SK-N-MC (cell line): ENCODE measurements around the gene DAB2IP.

ENCODE experiments used
- DNase-seq: peaks from one replicate; pipeline ENCODE4 v3.0.0-alpha.2; 2011; ENCODE audit warnings: low read depth, low spot score
- H3K27ac ChIP-seq: fragments of 200-600 bp; sonication (generic); 2 replicates; pipeline ENCODE4 v1.5.1; 2016; ENCODE audit warnings: mixed run types
- H3K36me3 ChIP-seq: fragments of 200-600 bp; sonication (generic); 2 replicates; pipeline ENCODE4 v1.6.1; 2017; ENCODE audit warnings: antibody characterized with exemption, low read length, mixed read lengths; ENCODE audit not compliant: insufficient read depth
- H3K4me3 ChIP-seq: fragments of 200-600 bp; sonication (generic); 2 replicates; pipeline ENCODE4 v1.5.1; 2016
- H3K9ac ChIP-seq: fragments of 200-600 bp; sonication (generic); 2 replicates; pipeline ENCODE4 v1.8.0; 2017; ENCODE audit warnings: mixed run types, mixed read lengths; ENCODE audit not compliant: insufficient read length
- H3K9me3 ChIP-seq: fragments of 200-600 bp; sonication (generic); 2 replicates; pipeline ENCODE4 v1.6.1; 2017; ENCODE audit warnings: low read depth, mild to moderate bottlenecking, antibody characterized with exemption, low read length, moderate library complexity, mixed read lengths
- EZH2 ChIP-seq: fragments of 200-600 bp; sonication (generic); IDR thresholded peaks from one replicate; pipeline ENCODE4 v1.6.1; 2017; ENCODE audit warnings: antibody characterized with exemption
- FOXP2 ChIP-seq: optimal IDR thresholded peaks from 2 replicates; pipeline ENCODE3; 2011; ENCODE audit warnings: mild to moderate bottlenecking, moderate library complexity; ENCODE audit not compliant: insufficient read depth; ENCODE audit errors: extremely low read length, control extremely low read depth
- POLR2AphosphoS5 ChIP-seq: IDR thresholded peaks from 2 replicates; pipeline ENCODE4 v1.6.1; 2012; ENCODE audit warnings: mild to moderate bottlenecking, low read depth, low read length, borderline replicate concordance

DAB2IP gene

DNA sequence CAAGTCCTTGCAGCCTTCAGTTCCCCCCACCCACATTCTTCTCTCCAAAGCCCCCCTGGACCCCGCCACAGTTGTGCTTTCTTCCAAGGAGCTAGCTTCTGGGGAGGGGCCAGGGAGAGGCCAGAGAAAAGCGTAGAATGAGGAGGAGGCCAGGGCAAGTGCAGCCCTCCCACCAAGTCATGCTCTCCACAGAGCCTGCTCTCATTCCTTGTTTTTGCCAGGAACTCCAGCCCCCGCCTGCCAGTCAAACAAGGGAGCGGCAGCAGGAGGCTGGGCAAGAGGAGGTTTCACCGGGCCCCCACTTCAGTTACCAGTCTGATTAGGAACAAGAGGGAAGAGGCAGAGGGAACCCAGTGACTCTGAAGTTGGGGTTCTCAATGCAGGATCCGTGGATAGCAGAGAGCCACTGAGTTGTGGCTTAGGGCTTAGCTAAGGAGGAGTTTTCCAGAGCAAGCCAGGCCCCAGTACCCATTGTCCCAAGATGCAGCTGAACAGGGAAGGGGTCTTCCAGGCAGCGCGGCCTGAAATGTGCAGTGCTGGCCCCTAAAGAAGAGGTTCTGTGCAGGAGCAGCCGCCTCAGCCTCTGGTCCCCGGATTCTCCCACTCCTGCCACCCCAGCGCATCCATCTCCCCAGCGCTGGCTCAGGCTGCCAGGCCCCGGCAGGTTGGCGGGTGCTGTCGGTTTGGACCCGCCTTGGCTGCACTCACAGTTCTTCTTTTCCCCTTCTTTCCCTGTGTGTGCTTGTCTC is 120.6 kb downstream of the DAB2IP start:
- no peaks in the 10 kb centered on the region for H3K9me3 ChIP-seq
- peaks cover 60% of the 10 kb centered on the region; the same call in 1 of the 2 replicates for H3K36me3 ChIP-seq
- H3K9ac ChIP-seq: no peak overlapping the region
- H3K27ac ChIP-seq: no peak overlapping the region
- H3K4me3 ChIP-seq: no peak overlapping the region
- TF ChIP-seq POLR2AphosphoS5 (no peak), EZH2 (no peak)
- DNase-seq: no peak

DNA sequence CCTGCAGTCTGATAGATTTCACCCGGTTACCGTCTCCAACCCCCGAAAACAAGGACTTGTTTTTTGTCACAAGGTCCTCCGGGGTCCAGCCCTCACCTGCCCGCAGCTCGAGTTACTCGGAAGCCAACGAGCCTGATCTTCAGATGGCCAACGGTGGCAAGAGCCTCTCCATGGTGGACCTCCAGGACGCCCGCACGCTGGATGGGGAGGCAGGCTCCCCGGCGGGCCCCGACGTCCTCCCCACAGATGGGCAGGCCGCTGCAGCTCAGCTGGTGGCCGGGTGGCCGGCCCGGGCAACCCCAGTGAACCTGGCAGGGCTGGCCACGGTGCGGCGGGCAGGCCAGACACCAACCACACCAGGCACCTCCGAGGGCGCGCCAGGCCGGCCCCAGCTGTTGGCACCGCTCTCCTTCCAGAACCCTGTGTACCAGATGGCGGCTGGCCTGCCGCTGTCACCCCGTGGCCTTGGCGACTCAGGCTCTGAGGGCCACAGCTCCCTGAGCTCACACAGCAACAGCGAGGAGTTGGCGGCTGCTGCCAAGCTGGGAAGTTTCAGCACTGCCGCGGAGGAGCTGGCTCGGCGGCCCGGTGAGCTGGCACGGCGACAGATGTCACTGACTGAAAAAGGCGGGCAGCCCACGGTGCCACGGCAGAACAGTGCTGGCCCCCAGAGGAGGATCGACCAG is 121.3 kb downstream of the DAB2IP start:
- Histone ChIP-seq H3K4me3 (no peak overlapping the region), H3K9me3 (no peaks in the 10 kb centered on the region), H3K36me3 (peaks cover 63% of the 10 kb centered on the region), H3K9ac (no peak overlapping the region), H3K27ac (no peak overlapping the region)
- DNase-seq: no peak
- no peak for TF ChIP-seq POLR2AphosphoS5
- TF ChIP-seq EZH2: no peak
- no peak for TF ChIP-seq FOXP2

DNA sequence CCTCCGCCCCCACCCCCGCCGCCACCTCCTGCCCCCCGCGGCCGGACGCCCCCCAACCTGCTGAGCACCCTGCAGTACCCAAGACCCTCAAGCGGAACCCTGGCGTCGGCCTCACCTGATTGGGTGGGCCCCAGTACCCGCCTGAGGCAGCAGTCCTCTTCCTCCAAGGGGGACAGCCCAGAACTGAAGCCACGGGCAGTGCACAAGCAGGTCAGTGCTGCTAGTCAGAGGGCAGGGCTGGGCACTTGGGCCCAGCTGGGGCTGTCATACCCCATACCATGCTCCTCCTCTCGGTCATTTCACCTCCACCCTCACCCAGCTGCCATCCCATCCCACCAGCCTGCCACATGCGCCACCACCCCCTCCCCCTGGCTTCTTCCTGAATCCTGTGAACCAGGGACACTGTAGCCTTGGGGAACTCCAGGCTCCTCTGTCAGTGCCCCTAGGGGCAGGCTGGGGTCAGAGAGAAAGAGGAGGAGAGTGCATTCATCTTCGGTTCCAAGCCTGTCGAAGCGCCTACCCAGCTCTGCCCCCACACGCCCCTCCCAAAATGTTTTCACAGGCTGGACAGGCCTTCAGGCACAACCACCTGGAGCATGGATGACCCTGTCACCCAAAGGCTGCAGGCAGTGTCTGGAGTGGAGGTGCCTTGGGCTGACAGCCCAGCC is 122.0 kb downstream of the DAB2IP start:
- Histone ChIP-seq H3K4me3 (no peak overlapping the region), H3K9ac (no peak overlapping the region), H3K27ac (no peak overlapping the region), H3K36me3 (peaks cover 67% of the 10 kb centered on the region), H3K9me3 (peaks cover 4% of the 10 kb centered on the region; the same call in 1 of the 2 replicates)
- no peak for TF ChIP-seq EZH2
- no peak for TF ChIP-seq POLR2AphosphoS5
- TF ChIP-seq FOXP2: no peak
- DNase-seq: no peak

DNA sequence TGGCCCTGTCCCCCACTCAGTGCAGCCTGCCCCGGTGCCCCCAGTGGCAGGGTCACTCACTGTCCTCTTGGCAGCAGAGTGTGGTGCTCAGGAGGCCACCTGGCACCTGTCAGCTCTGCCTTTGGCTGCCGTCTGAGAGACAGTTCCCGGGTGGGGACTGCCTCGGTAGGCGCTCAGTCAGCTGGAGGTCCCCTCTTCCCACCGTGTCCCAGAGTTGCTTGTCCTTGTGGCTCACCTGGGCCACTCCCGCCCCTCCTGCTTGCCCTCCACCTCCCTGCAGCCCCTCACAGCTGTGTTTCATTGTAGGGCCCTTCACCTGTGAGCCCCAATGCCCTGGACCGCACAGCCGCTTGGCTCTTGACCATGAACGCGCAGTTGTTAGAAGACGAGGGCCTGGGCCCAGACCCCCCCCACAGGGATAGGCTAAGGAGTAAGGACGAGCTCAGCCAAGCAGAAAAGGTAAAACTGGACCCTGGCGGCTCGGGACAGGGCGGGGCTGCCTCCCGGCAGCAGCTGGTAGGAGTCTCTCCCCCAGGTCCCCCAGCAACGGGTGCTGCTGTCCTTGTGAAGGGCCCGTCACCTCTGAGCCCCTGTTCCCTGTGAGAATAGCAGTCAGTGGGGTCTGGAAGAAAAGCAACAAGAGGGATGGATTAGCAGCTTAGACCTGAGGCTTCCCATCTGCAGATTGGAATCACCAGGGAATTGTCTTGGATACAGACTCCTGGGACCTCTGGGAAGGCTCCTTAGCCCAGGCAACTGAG is 122.7 kb downstream of the DAB2IP start:
- Histone ChIP-seq H3K36me3 (peaks cover 65% of the 10 kb centered on the region), H3K27ac (no peak overlapping the region), H3K4me3 (no peak overlapping the region), H3K9ac (no peak overlapping the region), H3K9me3 (peaks cover 4% of the 10 kb centered on the region; the same call in 1 of the 2 replicates)
- no peak for DNase-seq
- TF ChIP-seq EZH2: no peak
- TF ChIP-seq FOXP2: no peak
- TF ChIP-seq POLR2AphosphoS5: no peak

DNA sequence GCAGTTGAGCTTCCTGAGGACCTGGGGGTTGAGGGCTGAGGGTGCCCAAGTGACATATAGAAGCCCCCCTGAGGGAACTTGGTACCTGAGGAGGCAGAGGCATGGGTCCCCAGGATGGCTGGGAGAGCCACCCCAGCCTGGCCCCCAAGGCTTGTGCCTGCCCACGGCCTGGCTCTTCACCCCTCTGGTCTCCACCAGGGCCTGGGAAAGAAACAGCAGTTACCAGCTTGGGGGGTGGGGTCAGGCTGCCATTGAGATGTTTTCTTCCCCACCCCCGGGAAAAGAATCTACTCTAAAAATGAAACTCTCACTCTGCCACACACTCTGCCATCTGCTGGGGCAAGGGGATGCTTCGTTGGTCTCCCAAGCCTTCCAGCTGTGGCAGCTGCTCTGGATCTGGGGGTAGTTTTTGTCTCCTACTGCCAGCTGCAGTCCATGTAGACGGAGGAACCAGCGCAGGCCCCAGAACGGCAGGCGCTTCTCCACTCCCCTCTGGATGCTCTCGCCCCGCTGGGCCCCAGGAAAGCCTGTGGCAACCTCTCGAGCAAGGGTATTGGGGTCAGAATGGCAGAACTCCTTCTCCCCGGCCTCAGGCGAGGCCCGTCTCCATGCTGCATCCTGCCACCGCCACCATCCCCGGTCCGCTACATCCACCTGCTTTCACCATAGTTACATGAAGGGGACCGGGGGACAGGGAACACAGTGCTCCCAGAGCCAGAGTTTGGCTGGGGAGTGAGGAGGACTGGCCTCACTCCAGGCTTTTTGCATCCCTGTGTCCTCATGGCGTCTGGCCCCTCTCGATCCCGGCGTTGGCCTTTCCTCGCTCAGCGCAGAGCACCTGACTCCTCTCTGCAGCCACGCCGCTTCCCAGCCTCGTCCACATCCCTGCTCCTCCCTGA is 123.5 kb downstream of the DAB2IP start:
- no peak overlapping the region for H3K9ac ChIP-seq
- H3K36me3 ChIP-seq: peaks cover 56% of the 10 kb centered on the region
- H3K9me3 ChIP-seq: peaks cover 4% of the 10 kb centered on the region; the same call in 1 of the 2 replicates
- DNase-seq: no peak
- no peak overlapping the region for H3K4me3 ChIP-seq
- TF ChIP-seq POLR2AphosphoS5: no peak
- TF ChIP-seq FOXP2: no peak
- no peak for TF ChIP-seq EZH2
- H3K27ac ChIP-seq: no peak overlapping the region

DNA sequence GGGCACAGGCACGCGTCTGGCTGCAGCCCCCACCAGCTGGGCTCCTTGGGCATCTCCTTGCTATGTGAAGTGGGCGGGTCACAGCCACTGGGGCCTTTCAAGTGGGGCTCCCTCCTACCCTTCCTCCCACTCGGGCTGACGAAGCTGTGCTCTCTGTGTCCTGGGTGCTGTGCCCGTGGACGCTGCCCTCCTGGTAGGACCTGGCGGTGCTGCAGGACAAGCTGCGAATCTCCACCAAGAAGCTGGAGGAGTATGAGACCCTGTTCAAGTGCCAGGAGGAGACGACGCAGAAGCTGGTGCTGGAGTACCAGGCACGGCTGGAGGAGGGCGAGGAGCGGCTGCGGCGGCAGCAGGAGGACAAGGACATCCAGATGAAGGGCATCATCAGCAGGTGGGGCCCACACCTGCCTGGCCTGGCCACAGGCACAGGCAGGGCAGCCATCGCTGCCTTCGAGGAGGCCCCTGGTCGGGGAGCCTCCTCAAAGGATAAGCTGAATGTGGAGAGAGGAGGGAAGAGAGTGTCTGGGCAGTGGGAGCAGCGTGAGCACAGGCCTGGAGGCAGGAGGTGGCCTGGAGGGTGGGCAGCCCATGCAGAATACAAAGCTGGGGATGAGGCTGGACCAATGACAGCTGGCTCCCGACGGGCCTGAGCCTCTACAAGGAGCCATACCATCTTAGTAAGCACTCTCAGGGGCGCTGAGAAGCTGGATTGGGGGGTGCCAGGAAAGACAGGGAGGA is 124.7 kb downstream of the DAB2IP start:
- peaks cover 4% of the 10 kb centered on the region; the same call in 1 of the 2 replicates for H3K9me3 ChIP-seq

More for the DNA sequence above, 124.7 kb downstream of the DAB2IP start:
- H3K36me3 ChIP-seq: peaks cover 53% of the 10 kb centered on the region
- H3K9ac ChIP-seq: no peak overlapping the region
- DNase-seq: no peak
- H3K27ac ChIP-seq: no peak overlapping the region
- no peak overlapping the region for H3K4me3 ChIP-seq
- no peak for TF ChIP-seq FOXP2
- TF ChIP-seq POLR2AphosphoS5: no peak
- no peak for TF ChIP-seq EZH2
